SK-N-SH (cell line): ENCODE measurements around the gene HS6ST1. TPM values are rescaled to one million over a fixed set of nuclear protein-coding genes. Genes with fewer than 3 reads are reported as not detected.

Experiments
- CTCF ChIA-PET: fragments of 300-600, 350-600 bp; formaldehyde crosslinking; extraction: SDS; loops from one replicate; lab custom pipeline; 2021; lab: Yijun Ruan, JAX
- POLR2A ChIA-PET: fragments of 350-600 bp; sonication (Branson Sonifier 250); formaldehyde crosslinking; extraction: SDS; loops from one replicate; lab custom pipeline; 2020; ENCODE audit warnings: antibody characterized with exemption, inconsistent platforms; lab: Yijun Ruan, JAX
- DNase-seq: peaks from one replicate; pipeline ENCODE4 v3.0.0; 2012
- H2AFZ ChIP-seq: fragments of 200-600 bp; sonication (generic); 2 replicates; pipeline ENCODE4 v1.8.1; 2016; ENCODE audit warnings: antibody characterized with exemption, mild to moderate bottlenecking, low read depth
- H3F3A ChIP-seq: fragments of 200-600 bp; sonication (generic); replicated peaks from 2 replicates; pipeline ENCODE3; 2016; ENCODE audit warnings: antibody characterized with exemption, mild to moderate bottlenecking; ENCODE audit not compliant: insufficient read depth
- H3K27ac ChIP-seq, 2 experiments: fragments of 200-500 bp in 1 of 2; fragments of 200-600 bp in 1 of 2; sonication (Bioruptor generic) in 1 of 2; sonication (generic), shearing (Covaris generic) in 1 of 2; 2 replicates each; pipeline versions ENCODE4 v1.5.1 to v1.6.1; 2014 to 2016; ENCODE audit warnings: low read depth in 2 of 2, inconsistent platforms in 1 of 2, low read length in 1 of 2, mild to moderate bottlenecking in 1 of 2, mixed read lengths in 1 of 2
- H3K27me3 ChIP-seq: fragments of 200-600 bp; sonication (generic), shearing (Covaris generic); 2 replicates; pipeline ENCODE4 v1.6.1; 2016; ENCODE audit warnings: mixed run types; ENCODE audit not compliant: insufficient read depth
- H3K36me3 ChIP-seq, 2 experiments: fragments of 200-500 bp in 1 of 2; fragments of 200-600 bp in 1 of 2; sonication (Bioruptor generic) in 1 of 2; sonication (generic) in 1 of 2; replicated peaks in 1 of 2; 2 replicates each; pipeline versions ENCODE3 to v1.5.1; 2014 to 2016; ENCODE audit warnings: low read length in 1 of 2, mild to moderate bottlenecking in 1 of 2; ENCODE audit not compliant: insufficient read depth in 2 of 2, control insufficient read depth in 1 of 2
- H3K4me1 ChIP-seq, 2 experiments: fragments of 200-500 bp in 1 of 2; fragments of 200-600 bp in 1 of 2; sonication (Bioruptor generic) in 1 of 2; sonication (generic), shearing (Covaris generic) in 1 of 2; 2 replicates each; pipeline versions ENCODE4 v1.5.1 to v1.6.1; 2014 to 2016; ENCODE audit warnings: low read depth in 1 of 2, low read length in 1 of 2, mixed run types in 1 of 2; ENCODE audit not compliant: insufficient read depth in 2 of 2, control insufficient read depth in 1 of 2
- H3K4me2 ChIP-seq: fragments of 200-600 bp; sonication (generic), shearing (Covaris generic); 2 replicates; pipeline ENCODE4 v1.6.1; 2017; ENCODE audit warnings: mixed run types
- H3K4me3 ChIP-seq, 2 experiments: fragments of 200-500 bp in 1 of 2; fragments of 200-600 bp in 1 of 2; sonication (Bioruptor generic) in 1 of 2; sonication (generic), shearing (Covaris generic) in 1 of 2; 2 replicates each; pipeline versions ENCODE4 v1.5.1 to v1.8.1; 2014 to 2016; ENCODE audit warnings: low read depth in 2 of 2, inconsistent platforms in 1 of 2, low read length in 1 of 2, mild to moderate bottlenecking in 1 of 2, mixed read lengths in 1 of 2, moderate library complexity in 1 of 2
- H3K79me2 ChIP-seq: fragments of 200-600 bp; sonication (generic); 2 replicates; pipeline ENCODE4 v1.8.1; 2017; ENCODE audit warnings: mild to moderate bottlenecking; ENCODE audit not compliant: insufficient read depth
- H3K9ac ChIP-seq: fragments of 200-600 bp; sonication (generic); 2 replicates; pipeline ENCODE4 v1.6.1; 2017; ENCODE audit warnings: mixed run types
- H3K9me2 ChIP-seq: fragments of 200-600 bp; sonication (generic); 2 replicates; pipeline ENCODE4 v1.6.1; 2017; ENCODE audit warnings: mixed run types
- H3K9me3 ChIP-seq: fragments of 200-600 bp; sonication (generic); 2 replicates; pipeline ENCODE4 v1.6.1; 2017; ENCODE audit warnings: mixed run types, mild to moderate bottlenecking, moderate library complexity
- H4K20me1 ChIP-seq: fragments of 200-600 bp; sonication (generic); 2 replicates; pipeline ENCODE4 v1.6.1; 2017; ENCODE audit warnings: mild to moderate bottlenecking, mixed run types; ENCODE audit not compliant: insufficient read depth
- EZH2phosphoT487 ChIP-seq: fragments of 200-600 bp; sonication (generic); IDR thresholded peaks from 2 replicates; pipeline ENCODE4 v1.6.1; 2017; ENCODE audit warnings: low read depth, mixed run types, mild to moderate bottlenecking, antibody characterized with exemption, moderate library complexity, borderline replicate concordance
- GATA2 ChIP-seq: sonication (generic); formaldehyde crosslinking; IDR thresholded peaks from 2 replicates; pipeline ENCODE4 v1.5.0; 2020; ENCODE audit warnings: mild to moderate bottlenecking, missing genetic modification reagents
- IRF3 ChIP-seq: fragments of 150-350 bp; IDR thresholded peaks from 2 replicates; pipeline ENCODE4 v1.6.1; 2016; ENCODE audit warnings: mild to moderate bottlenecking, low read depth, low read length
- MAX ChIP-seq: IDR thresholded peaks from 2 replicates; pipeline ENCODE4 v1.4.0; 2012; ENCODE audit warnings: low read depth
- MXI1 ChIP-seq: IDR thresholded peaks from 2 replicates; pipeline ENCODE4 v1.6.1; 2012; ENCODE audit warnings: mild to moderate bottlenecking, low read depth, low read length, improper control_type of control experiment
- NFIC ChIP-seq: IDR thresholded peaks from 2 replicates; pipeline ENCODE4 v1.4.0; 2012; ENCODE audit warnings: borderline replicate concordance
- POLR2AphosphoS5 ChIP-seq: IDR thresholded peaks from 2 replicates; pipeline ENCODE4 v1.6.1; 2012; ENCODE audit warnings: low read depth, low read length
- RAD21 ChIP-seq: IDR thresholded peaks from 2 replicates; pipeline ENCODE4 v1.6.1; 2012; ENCODE audit warnings: mild to moderate bottlenecking, low read length
- REST ChIP-seq: IDR thresholded peaks from 2 replicates; pipeline ENCODE4 v1.6.1; 2012; ENCODE audit warnings: mild to moderate bottlenecking, low read depth, low read length, moderate library complexity
- SMC3 ChIP-seq: IDR thresholded peaks from 2 replicates; pipeline ENCODE4 v1.6.1; 2012; ENCODE audit warnings: low read depth, low read length, improper control_type of control experiment
- TAF1 ChIP-seq: IDR thresholded peaks from 2 replicates; pipeline ENCODE4 v1.6.1; 2012; ENCODE audit warnings: low read depth, mild to moderate bottlenecking, low read length, moderate library complexity, borderline replicate concordance
- TCF12 ChIP-seq: IDR thresholded peaks from 2 replicates; pipeline ENCODE4 v1.4.0; 2012
- USF1 ChIP-seq: IDR thresholded peaks from 2 replicates; pipeline ENCODE4 v1.4.0; 2012; ENCODE audit warnings: low read depth, borderline replicate concordance
- USF2 ChIP-seq: fragments of 150-350 bp; IDR thresholded peaks from 2 replicates; pipeline ENCODE4 v1.6.1; 2017; ENCODE audit warnings: antibody characterized with exemption, low read length, low read depth, borderline replicate concordance
- YY1 ChIP-seq: IDR thresholded peaks from 2 replicates; pipeline ENCODE4 v1.4.0; 2012; ENCODE audit warnings: low read depth, mild to moderate bottlenecking
- WGBS: methylation state at CpG from one replicate; pipeline ENCODE4 v1.1.6; 2017; ENCODE audit warnings: low lambda C conversion rate; 5-methylcytosine and 5-hydroxymethylcytosine counted together
- polyA plus RNA-seq, 3 experiments: library from polyadenylated mRNA; depleted of rRNA; stranded (reverse); fragments of >200 nt; gene quantifications; 2 replicates each; pipeline ENCODE4 v1.2.3, GENCODE V29; 2012

Gene HS6ST1
- polyA plus RNA-seq, 1 of the 3 experiments (the other 2 are of a cell fraction), result 5.9 TPM

- Histone ChIP-seq H4K20me1 (no peaks in the 10 kb centered on the region), H2AFZ (no peak overlapping the region), H3K9me2 (no peaks in the 10 kb centered on the region), H3K4me3 (no peak overlapping the region), H3K9ac (no peak overlapping the region), H3K27me3 (no peaks in the 10 kb centered on the region; the same call in 1 of the 2 replicates), H3K9me3 (no peaks in the 10 kb centered on the region), H3K27ac (no peak overlapping the region), H3K79me2 (no peaks in the 10 kb centered on the region), H3K4me2 (no peak overlapping the region), H3K4me1 (no peaks in the 10 kb centered on the region; a peak in 1 of 4 replicates), H3F3A (no peaks in the 10 kb centered on the region), H3K36me3 (no peaks in the 10 kb centered on the region)
- no peak for DNase-seq
- ChIA-PET POLR2A (no interaction called here), CTCF (interaction anchor here (0.7 to 1.3 kb wide), 3 partner anchors 9 to 167 kb away, joined by 3 to 4 read pairs (median 4); no protein-coding TSS in a partner anchor)
- TF ChIP-seq TCF12 (no peak), MXI1 (no peak), REST (no peak), USF2 (no peak), YY1 (no peak)
These were observed 89.8 kb downstream of the HS6ST1 start for GRCh38 chr2:128228894-128229293.

- Histone ChIP-seq H3K4me3 (no peak overlapping the region), H4K20me1 (no peaks in the 10 kb centered on the region), H3K36me3 (no peaks in the 10 kb centered on the region), H3K9me3 (no peaks in the 10 kb centered on the region), H3K9ac (no peak overlapping the region), H2AFZ (no peak overlapping the region), H3K9me2 (no peaks in the 10 kb centered on the region), H3K79me2 (no peaks in the 10 kb centered on the region), H3K27ac (no peak overlapping the region), H3F3A (no peaks in the 10 kb centered on the region), H3K4me1 (no peaks in the 10 kb centered on the region; a peak in 1 of 4 replicates), H3K27me3 (no peaks in the 10 kb centered on the region; the same call in 1 of the 2 replicates), H3K4me2 (no peak overlapping the region)
- CTCF ChIA-PET, result interaction anchor here (0.6 to 1.3 kb wide), 3 partner anchors 8 to 523 kb away, joined by 3 to 4 read pairs (median 4); no protein-coding TSS in a partner anchor
- DNase-seq, result no peak
- WGBS, result 79% methylated on average over 1 of the region's 1 CpG
- POLR2A ChIA-PET, result no interaction called here
- TF ChIP-seq REST (no peak), TAF1 (no peak), USF2 (no peak), EZH2phosphoT487 (no peak), IRF3 (no peak), MAX (no peak), YY1 (no peak), GATA2 (CRISPR knock-in tag) (no peak), USF1 (no peak), SMC3 (no peak), RAD21 (no peak), POLR2AphosphoS5 (no peak), NFIC (no peak)
These were observed 90.8 kb downstream of the HS6ST1 start for GRCh38 chr2:128227862-128228261.
